Loucy (cell line): Measurements from ENCODE around the gene BPI.

Experiments
- H2AFZ ChIP-seq: fragments of 200-600 bp; sonication (generic); 2 replicates; pipeline ENCODE4 v1.6.0; 2016; ENCODE audit warnings: antibody characterized with exemption, mild to moderate bottlenecking, low read length, moderate library complexity
- H3F3A ChIP-seq: fragments of 200-600 bp; 2 replicates; pipeline ENCODE4 v1.6.0; 2016; ENCODE audit warnings: antibody characterized with exemption, low read depth, mild to moderate bottlenecking
- H3K27me3 ChIP-seq: fragments of 200-600 bp; sonication (generic); 2 replicates; pipeline ENCODE4 v1.6.1; 2014; ENCODE audit warnings: low read length, mild to moderate bottlenecking; ENCODE audit not compliant: insufficient read depth, poor library complexity, severe bottlenecking
- H3K36me3 ChIP-seq: fragments of 200-600 bp; sonication (generic); 2 replicates; pipeline ENCODE4 v1.6.1; 2016; ENCODE audit warnings: low read length; ENCODE audit not compliant: insufficient read depth
- H3K4me1 ChIP-seq: fragments of 200-600 bp; sonication (generic); 2 replicates; pipeline ENCODE4 v1.5.1; 2014; ENCODE audit warnings: low read length, mild to moderate bottlenecking; ENCODE audit not compliant: insufficient read depth, poor library complexity, severe bottlenecking
- H3K4me2 ChIP-seq: fragments of 200-600 bp; sonication (generic); 2 replicates; pipeline ENCODE4 v1.6.0; 2014; ENCODE audit warnings: antibody characterized with exemption, low read length, low read depth, mild to moderate bottlenecking; ENCODE audit not compliant: poor library complexity, severe bottlenecking
- H3K4me3 ChIP-seq: fragments of 200-600 bp; sonication (generic); 2 replicates; pipeline ENCODE4 v1.5.1; 2014; ENCODE audit warnings: low read length, mild to moderate bottlenecking, mixed read lengths; ENCODE audit not compliant: poor library complexity, severe bottlenecking
- H3K79me2 ChIP-seq: fragments of 200-600 bp; sonication (generic); 2 replicates; pipeline ENCODE4 v1.6.1; 2014; ENCODE audit warnings: low read length; ENCODE audit not compliant: insufficient read depth
- H3K9ac ChIP-seq: fragments of 200-600 bp; sonication (generic); 2 replicates; pipeline ENCODE4 v1.6.0; 2014; ENCODE audit warnings: mild to moderate bottlenecking, low read depth, low read length, moderate library complexity; ENCODE audit not compliant: poor library complexity, severe bottlenecking
- H3K9me2 ChIP-seq: fragments of 200-600 bp; sonication (generic); replicated peaks from 2 replicates; pipeline ENCODE4 v1.6.1; 2016; ENCODE audit warnings: low read depth, low read length, mixed read lengths
- H3K9me3 ChIP-seq: fragments of 200-600 bp; sonication (generic); 2 replicates; pipeline ENCODE4 v1.6.1; 2014; ENCODE audit warnings: mild to moderate bottlenecking, antibody characterized with exemption, low read length, low read depth; ENCODE audit not compliant: insufficient read depth
- H4K20me1 ChIP-seq: fragments of 200-600 bp; sonication (generic); 2 replicates; pipeline ENCODE4 v1.6.0; 2014; ENCODE audit warnings: antibody characterized with exemption, low read length, mild to moderate bottlenecking; ENCODE audit not compliant: insufficient read depth, poor library complexity, severe bottlenecking
- CTCF ChIP-seq: fragments of 200-600 bp; sonication (generic); conservative IDR thresholded peaks from 2 replicates; pipeline ENCODE4 v1.5.1; 2014; ENCODE audit warnings: mild to moderate bottlenecking, antibody characterized with exemption, low read length
- EZH2phosphoT487 ChIP-seq: fragments of 200-600 bp; IDR thresholded peaks from 2 replicates; pipeline ENCODE4 v1.6.1; 2018; ENCODE audit warnings: antibody characterized with exemption, mild to moderate bottlenecking, moderate library complexity, borderline replicate concordance

Gene BPI

GRCh38 chr20:38308447-38308846, 4.5 kb downstream of the BPI start:
- Histone ChIP-seq H3K4me2 (no peak overlapping the region), H3K4me3 (no peak overlapping the region), H2AFZ (no peak overlapping the region), H4K20me1 (no peaks in the 10 kb centered on the region), H3K79me2 (no peaks in the 10 kb centered on the region), H3K36me3 (no peaks in the 10 kb centered on the region), H3K9ac (no peak overlapping the region), H3K9me3 (no peaks in the 10 kb centered on the region), H3K9me2 (no peaks in the 10 kb centered on the region), H3F3A (no peaks in the 10 kb centered on the region), H3K4me1 (peaks cover 14% of the 10 kb centered on the region), H3K27me3 (no peaks in the 10 kb centered on the region)
- TF ChIP-seq EZH2phosphoT487 (no peak), CTCF (no peak)

DNA sequence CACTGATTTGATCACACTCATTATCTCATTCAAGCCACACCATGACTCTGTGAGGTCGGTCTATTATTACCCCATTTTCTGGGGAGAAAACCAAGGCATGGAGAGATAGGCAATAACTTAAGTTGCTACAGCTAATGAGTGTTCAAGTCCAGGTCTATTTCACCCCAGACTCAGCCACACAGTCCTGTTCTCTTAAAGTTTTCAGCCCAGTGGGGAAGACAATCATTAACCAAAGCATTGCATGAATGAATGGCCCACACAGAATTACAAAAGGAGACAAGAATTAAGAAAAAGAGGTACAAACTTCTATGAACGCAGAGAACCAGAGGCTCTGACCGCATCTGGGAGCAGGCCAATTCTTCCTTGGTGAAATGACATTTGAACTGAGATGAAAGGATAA, 7.1 kb downstream of the BPI start:
- no peak overlapping the region for H3K4me2 ChIP-seq
- no peaks in the 10 kb centered on the region for H3F3A ChIP-seq
- no peaks in the 10 kb centered on the region for H3K9me3 ChIP-seq
- H3K79me2 ChIP-seq = no peaks in the 10 kb centered on the region
- no peak overlapping the region for H3K9ac ChIP-seq
- H4K20me1 ChIP-seq = no peaks in the 10 kb centered on the region
- no peaks in the 10 kb centered on the region for H3K9me2 ChIP-seq
- H3K4me1 ChIP-seq = no peaks in the 10 kb centered on the region
- no peak overlapping the region for H2AFZ ChIP-seq
- H3K36me3 ChIP-seq = no peaks in the 10 kb centered on the region
- H3K4me3 ChIP-seq = no peak overlapping the region
- no peak for TF ChIP-seq EZH2phosphoT487
- no peak for TF ChIP-seq CTCF
- no peaks in the 10 kb centered on the region for H3K27me3 ChIP-seq

DNA sequence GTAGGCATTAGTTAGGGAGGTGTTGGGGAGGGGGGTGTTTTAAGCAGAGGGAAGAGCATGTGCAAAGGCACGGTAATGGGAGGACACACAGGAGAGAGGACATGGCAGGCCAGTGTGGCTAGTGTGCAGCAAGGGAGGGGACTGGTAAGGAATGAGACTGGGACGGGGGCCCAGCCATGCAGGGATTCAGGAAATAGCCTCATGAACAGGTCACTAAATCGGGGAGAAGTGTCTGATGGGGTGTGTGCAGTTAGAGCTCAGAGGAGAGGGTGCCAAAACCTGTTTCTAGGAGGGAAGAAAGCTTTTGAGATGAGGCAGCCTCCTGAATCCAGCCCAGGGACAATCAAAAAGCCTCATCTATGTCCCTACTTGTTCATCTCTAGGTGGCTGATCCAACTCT, 7.5 kb downstream of the BPI start:
- H2AFZ ChIP-seq = no peak overlapping the region
- H3K36me3 ChIP-seq = no peaks in the 10 kb centered on the region
- H3K79me2 ChIP-seq = no peaks in the 10 kb centered on the region
- TF ChIP-seq EZH2phosphoT487 = no peak
- TF ChIP-seq CTCF = no peak
- H3K9me3 ChIP-seq = no peaks in the 10 kb centered on the region
- no peak overlapping the region for H3K9ac ChIP-seq
- H3K4me3 ChIP-seq = no peak overlapping the region
- H3K27me3 ChIP-seq = no peaks in the 10 kb centered on the region
- no peaks in the 10 kb centered on the region for H4K20me1 ChIP-seq
- no peaks in the 10 kb centered on the region for H3K9me2 ChIP-seq
- H3K4me2 ChIP-seq = no peak overlapping the region
- H3F3A ChIP-seq = no peaks in the 10 kb centered on the region
- no peaks in the 10 kb centered on the region for H3K4me1 ChIP-seq
